ENCODE measurements around the gene MRGPRD.

Gene MRGPRD

DNA sequence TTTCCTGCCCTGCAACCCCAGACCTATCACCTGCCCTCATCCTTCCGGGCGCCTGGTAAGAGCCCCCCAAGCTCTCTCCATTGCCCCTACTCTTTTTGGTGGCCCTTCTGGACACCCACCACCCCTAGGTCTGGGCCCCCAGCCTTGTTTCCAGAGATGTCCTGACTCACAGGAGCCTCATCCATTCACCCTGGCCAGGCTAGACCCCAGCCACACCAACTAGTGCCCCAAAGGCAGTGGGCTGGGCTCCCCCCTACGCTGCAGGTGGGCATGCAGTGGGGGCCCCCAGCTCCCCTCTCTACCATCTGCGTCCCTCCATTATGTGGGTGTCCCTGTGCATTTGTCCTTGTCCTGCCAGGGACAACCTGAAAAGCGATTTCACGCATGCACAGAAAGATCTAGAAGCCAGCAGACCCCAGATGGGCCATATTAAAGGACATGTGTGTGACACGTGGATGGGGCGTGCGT is 30.9 kb upstream of the MRGPRD start:
- DNase-seq (ENCODE audit: low read depth), result no peak
- in situ Hi-C loops (cut with HindIII; ENCODE audit: low sequenced_read_pairs), result no loop called here
- TF ChIP-seq, protein P1, sequence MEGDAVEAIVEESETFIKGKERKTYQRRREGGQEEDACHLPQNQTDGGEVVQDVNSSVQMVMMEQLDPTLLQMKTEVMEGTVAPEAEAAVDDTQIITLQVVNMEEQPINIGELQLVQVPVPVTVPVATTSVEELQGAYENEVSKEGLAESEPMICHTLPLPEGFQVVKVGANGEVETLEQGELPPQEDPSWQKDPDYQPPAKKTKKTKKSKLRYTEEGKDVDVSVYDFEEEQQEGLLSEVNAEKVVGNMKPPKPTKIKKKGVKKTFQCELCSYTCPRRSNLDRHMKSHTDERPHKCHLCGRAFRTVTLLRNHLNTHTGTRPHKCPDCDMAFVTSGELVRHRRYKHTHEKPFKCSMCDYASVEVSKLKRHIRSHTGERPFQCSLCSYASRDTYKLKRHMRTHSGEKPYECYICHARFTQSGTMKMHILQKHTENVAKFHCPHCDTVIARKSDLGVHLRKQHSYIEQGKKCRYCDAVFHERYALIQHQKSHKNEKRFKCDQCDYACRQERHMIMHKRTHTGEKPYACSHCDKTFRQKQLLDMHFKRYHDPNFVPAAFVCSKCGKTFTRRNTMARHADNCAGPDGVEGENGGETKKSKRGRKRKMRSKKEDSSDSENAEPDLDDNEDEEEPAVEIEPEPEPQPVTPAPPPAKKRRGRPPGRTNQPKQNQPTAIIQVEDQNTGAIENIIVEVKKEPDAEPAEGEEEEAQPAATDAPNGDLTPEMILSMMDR (IDR thresholded peaks at IDR 0.05; ENCODE audit: low read depth, low read length, missing control alignments), result no peak
- peak overlapping the region; percentile 53 for H3K4me3 ChIP-seq (ENCODE audit: low read depth, low read length)

DNA sequence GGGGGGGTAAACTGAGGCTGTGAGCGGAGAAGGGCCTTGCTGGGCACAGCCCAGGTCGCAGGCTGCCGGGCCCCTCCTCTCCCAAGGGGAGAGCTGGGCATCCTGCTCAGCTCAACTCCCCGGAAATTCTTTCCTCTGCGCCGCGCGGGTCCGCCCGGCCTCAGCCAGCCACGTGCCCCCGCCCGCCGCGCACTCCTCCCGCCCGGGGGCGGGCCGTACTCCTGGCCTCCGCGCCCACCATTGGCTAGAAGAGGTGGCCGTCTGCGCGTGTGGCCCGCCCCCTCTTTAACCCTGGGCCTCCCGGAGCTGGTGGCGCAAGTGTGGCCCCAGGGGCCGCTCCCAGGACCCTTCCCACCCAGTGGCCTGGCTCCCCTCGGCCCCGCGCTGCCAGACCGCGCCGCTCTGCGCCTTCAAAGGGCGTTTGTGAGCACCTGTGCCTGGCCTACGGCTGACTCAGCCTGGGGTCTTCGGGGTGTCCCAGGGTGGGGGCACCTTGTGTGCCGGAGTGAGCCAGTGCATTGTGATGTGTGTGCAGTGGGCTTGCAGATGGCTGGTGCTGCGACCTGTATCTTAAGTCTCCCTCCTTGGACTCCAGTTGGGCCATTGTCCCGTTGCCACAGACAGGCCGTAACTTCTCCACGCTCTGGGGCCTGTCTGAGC is 30.3 kb upstream of the MRGPRD start:
- TF ChIP-seq, protein P1 (IDR thresholded peaks at IDR 0.05; ENCODE audit: low read depth, low read length, missing control alignments), result no peak
- in situ Hi-C loops (cut with HindIII; ENCODE audit: low sequenced_read_pairs), result no loop called here
- peak overlapping the region; percentile 53 for H3K4me3 ChIP-seq (ENCODE audit: low read depth, low read length)
- DNase-seq (ENCODE audit: low read depth), result no peak

DNA sequence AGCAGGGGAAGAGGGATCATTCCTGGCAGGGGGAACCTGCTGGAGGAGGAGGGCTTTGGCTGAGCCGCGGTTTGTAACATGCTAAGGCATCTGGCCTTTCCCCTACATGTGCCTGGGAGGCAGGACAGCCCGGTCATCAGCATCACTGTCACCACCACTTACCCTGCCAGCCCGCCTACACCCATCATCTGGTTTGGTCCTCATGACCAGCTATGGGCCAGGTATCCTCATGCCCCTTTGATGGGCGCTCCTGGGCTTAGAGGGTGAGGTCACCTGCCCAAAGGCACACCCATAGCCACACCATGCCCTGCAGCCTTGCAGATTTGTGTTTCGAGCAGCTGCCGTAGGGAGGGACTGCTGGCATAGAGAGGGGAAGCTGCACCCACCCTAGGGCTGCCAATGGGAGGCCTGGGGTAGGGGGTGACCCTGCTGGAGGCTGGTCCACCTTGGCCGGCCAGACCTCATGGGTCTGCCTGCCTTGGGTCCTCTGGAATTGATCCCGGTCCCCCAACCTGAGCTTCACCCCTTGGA is 29.6 kb upstream of the MRGPRD start:
- H3K4me3 ChIP-seq (ENCODE audit: low read depth, low read length), result peak overlapping the region; percentile 53
- in situ Hi-C loops (cut with HindIII; ENCODE audit: low sequenced_read_pairs), result no loop called here
- DNase-seq (ENCODE audit: low read depth), result no peak
- TF ChIP-seq, protein P1 (IDR thresholded peaks at IDR 0.05; ENCODE audit: low read depth, low read length, missing control alignments), result no peak

DNA sequence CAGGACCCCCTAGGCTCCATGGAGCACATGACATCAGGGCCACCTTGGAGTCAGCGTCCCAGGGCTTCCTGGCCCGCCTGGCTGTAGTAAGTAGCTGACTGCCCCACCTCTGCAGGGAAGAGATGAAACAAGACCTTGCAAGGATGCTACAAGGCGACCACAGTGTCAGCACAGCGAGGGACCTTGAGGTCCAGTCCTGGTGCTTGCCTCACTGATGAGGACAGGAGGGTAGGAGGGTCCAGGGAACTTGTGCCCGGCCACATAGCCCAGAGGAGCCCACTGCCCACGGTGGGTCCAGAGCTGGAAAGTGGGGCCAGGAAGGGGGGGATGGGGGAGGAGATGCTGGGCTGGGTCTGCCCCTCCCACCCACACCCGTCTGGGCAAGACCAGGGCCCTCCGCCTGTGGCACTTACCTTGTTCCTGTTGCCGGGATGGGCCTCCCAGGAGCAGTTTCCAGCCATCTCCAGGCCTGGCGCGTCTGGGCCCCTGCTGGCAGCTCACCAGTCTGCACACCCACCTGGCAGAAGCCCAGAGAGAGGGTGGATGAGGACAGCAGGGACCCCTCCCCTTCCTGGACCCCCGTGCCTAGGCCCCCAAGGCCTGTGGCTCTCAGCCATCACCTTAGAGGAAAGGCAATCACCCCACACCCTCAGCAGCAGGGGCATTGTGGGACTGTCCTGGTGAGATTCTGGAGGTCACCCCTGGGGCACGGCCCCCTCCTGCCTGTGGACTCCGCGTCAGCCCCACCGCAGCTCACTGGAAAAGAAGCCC is 28.8 kb upstream of the MRGPRD start:
- no peak for DNase-seq (ENCODE audit: low read depth)
- TF ChIP-seq, protein P1 (IDR thresholded peaks at IDR 0.05; ENCODE audit: low read depth, low read length, missing control alignments), result no peak
- in situ Hi-C loops (cut with HindIII; ENCODE audit: low sequenced_read_pairs), result no loop called here
- H3K4me3 ChIP-seq (ENCODE audit: low read depth, low read length), result no peak overlapping the region

DNA sequence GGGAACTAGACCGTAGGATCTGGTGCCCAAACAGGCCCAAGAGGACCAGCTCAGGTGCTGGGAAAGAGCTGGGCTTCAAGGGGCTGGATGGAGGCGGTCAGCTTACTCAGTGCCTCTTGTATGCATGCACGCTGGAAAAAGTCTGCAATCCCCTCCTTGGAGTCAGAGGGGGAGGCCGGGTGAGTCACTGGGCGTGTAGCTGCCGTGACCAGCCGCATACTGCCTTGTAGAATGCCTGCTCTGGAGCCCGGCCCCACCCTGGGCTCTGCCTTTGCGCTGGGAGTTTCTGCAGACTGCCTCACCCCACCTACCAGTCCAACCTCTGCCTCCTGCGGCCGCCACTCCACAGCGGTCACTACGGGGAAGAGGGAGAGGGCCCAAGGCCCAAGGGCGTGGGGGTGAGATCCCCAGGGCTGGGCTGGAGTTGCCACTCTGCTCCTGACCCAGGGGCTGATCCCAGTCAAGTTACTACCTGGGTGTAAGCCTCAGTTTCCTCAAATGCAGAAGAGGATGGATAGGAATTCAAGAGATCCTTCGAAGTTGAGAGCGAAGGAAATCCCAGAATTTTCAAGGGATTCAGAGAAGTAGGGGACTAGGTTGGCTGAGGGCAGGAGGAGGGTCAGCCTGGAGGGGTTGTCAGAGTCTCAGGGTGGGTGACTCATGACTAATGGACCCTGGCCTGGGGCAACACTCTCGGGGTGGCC is 28.1 kb upstream of the MRGPRD start:
- in situ Hi-C loops (cut with HindIII; ENCODE audit: low sequenced_read_pairs), result no loop called here
- peak; percentile 90 for DNase-seq (ENCODE audit: low read depth)
- TF ChIP-seq, protein P1 (IDR thresholded peaks at IDR 0.05; ENCODE audit: low read depth, low read length, missing control alignments), result no peak
- no peak overlapping the region for H3K4me3 ChIP-seq (ENCODE audit: low read depth, low read length)

DNA sequence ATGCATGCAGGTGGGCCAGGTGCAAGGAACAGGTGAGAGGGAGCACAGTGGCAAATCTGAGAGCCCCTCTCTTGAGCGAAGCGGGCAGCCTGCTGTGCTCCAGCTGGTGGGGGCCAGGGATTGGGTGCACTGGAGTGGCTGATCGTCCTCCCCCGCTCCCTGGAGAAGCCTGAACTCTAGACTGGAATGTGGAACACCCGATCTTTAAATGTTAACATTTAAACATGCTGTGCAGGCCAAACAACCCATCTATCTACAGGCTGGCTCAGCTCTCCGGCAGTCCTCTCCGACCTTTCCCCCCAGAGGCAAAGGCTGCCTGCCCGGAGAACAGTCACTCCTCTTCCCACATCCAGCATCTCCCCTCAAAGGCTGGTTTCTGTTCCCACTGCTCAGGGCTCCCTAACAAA is 27.2 kb upstream of the MRGPRD start:
- TF ChIP-seq, protein P1 (IDR thresholded peaks at IDR 0.05; ENCODE audit: low read depth, low read length, missing control alignments), result no peak
- no peak overlapping the region for H3K4me3 ChIP-seq (ENCODE audit: low read depth, low read length)
- DNase-seq (ENCODE audit: low read depth), result no peak
- in situ Hi-C loops (cut with HindIII; ENCODE audit: low sequenced_read_pairs), result no loop called here

All from astrocyte of the cerebellum (primary cell).